SK-N-SH treated with all-trans-retinoic acid at 6 μM for 48 hours (cell line): ENCODE results near the gene TEX14.
"Not testable (repeated sequence)": the region's sequence is repeated elsewhere in the genome, so short reads cannot be mapped to it uniquely, and the experiment has no call there.

Source experiments
- ATAC-seq: fragments of 200-7000 bp; cut with Tn5 transposase; 3 replicates; pipeline ENCODE4 v1.9.1; 2020; ENCODE audit warnings: mild to moderate bottlenecking, moderate library complexity
- ARNTL ChIP-seq: fragments of 450-650 bp; formaldehyde crosslinking; IDR thresholded peaks from 2 replicates; pipeline ENCODE4 v1.5.0; 2020; ENCODE audit warnings: low read depth, mild to moderate bottlenecking, moderate library complexity, borderline replicate concordance
- BACH2 ChIP-seq: fragments of 250-450 bp; sonication (Bioruptor Pico); IDR thresholded peaks from 2 replicates; pipeline ENCODE4 v1.9.0; 2021; ENCODE audit warnings: mild to moderate bottlenecking, borderline replicate concordance
- CSDC2 ChIP-seq: fragments of 250-450 bp; sonication (Bioruptor Pico); IDR thresholded peaks from 2 replicates; pipeline ENCODE4 v1.5.0; 2020; ENCODE audit warnings: mild to moderate bottlenecking, moderate library complexity
- ESRRG ChIP-seq: fragments of 250-450 bp; sonication (Bioruptor Pico); IDR thresholded peaks from 2 replicates; pipeline ENCODE4 v1.6.1; 2021; ENCODE audit warnings: mild to moderate bottlenecking
- GLIS3 ChIP-seq: fragments of 250-450 bp; sonication (Bioruptor Pico); IDR thresholded peaks from 2 replicates; pipeline ENCODE4 v1.5.0; 2020; ENCODE audit warnings: mild to moderate bottlenecking, moderate library complexity
- ISL1 ChIP-seq: fragments of 250-450 bp; sonication (Bioruptor Pico); IDR thresholded peaks from 2 replicates; pipeline ENCODE4 v2.1.2; 2022; ENCODE audit warnings: mild to moderate bottlenecking, moderate library complexity
- OSR1 ChIP-seq: fragments of 250-450 bp; sonication (Bioruptor Pico); IDR thresholded peaks from 2 replicates; pipeline ENCODE4 v1.8.0; 2022; ENCODE audit warnings: moderate library complexity, mild to moderate bottlenecking, inconsistent platforms
- POU6F1 ChIP-seq: fragments of 250-450 bp; sonication (Bioruptor Pico); IDR thresholded peaks from 2 replicates; pipeline ENCODE4 v1.8.0; 2021; ENCODE audit warnings: low read depth, mild to moderate bottlenecking, moderate library complexity, borderline replicate concordance
- PPARA ChIP-seq: fragments of 250-450 bp; sonication (Bioruptor Pico); IDR thresholded peaks from 2 replicates; pipeline ENCODE4 v1.5.0; 2020; ENCODE audit warnings: mild to moderate bottlenecking, borderline replicate concordance
- RARB ChIP-seq: fragments of 250-450 bp; sonication (Bioruptor Pico); IDR thresholded peaks from 2 replicates; pipeline ENCODE4 v1.8.0; 2021; ENCODE audit warnings: mild to moderate bottlenecking, moderate library complexity
- SNAI2 ChIP-seq: fragments of 250-450 bp; sonication (Bioruptor Pico); IDR thresholded peaks from 2 replicates; pipeline ENCODE4 v1.5.0; 2020; ENCODE audit warnings: mild to moderate bottlenecking, moderate library complexity
- TCF4 ChIP-seq: fragments of 250-450 bp; sonication (Bioruptor Pico); IDR thresholded peaks from 2 replicates; pipeline ENCODE4 v1.8.0; 2021; ENCODE audit warnings: mild to moderate bottlenecking, moderate library complexity, borderline replicate concordance
- TOX ChIP-seq: fragments of 250-450 bp; sonication (Bioruptor Pico); IDR thresholded peaks from 2 replicates; pipeline ENCODE4 v1.8.0; 2021; ENCODE audit warnings: mild to moderate bottlenecking, moderate library complexity, borderline replicate concordance
- ZC3H10 ChIP-seq: fragments of 250-450 bp; sonication (Bioruptor Pico); IDR thresholded peaks from 2 replicates; pipeline ENCODE4 v1.5.1; 2021; ENCODE audit warnings: mild to moderate bottlenecking, moderate library complexity
- ZFP3 ChIP-seq: fragments of 250-450 bp; sonication (Bioruptor Pico); IDR thresholded peaks from 2 replicates; pipeline ENCODE4 v1.5.0; 2020; ENCODE audit warnings: mild to moderate bottlenecking, moderate library complexity
- ZFP30 ChIP-seq: fragments of 450-650 bp; formaldehyde crosslinking; IDR thresholded peaks from 2 replicates; pipeline ENCODE4 v1.5.0; 2022; ENCODE audit warnings: mild to moderate bottlenecking, moderate library complexity
- ZNF565 ChIP-seq: fragments of 450-650 bp; formaldehyde crosslinking; conservative IDR thresholded peaks from 2 replicates; pipeline ENCODE4 v1.5.0; 2020; ENCODE audit warnings: low read depth, mild to moderate bottlenecking, moderate library complexity
- ZNF70 ChIP-seq: fragments of 450-650 bp; formaldehyde crosslinking; IDR thresholded peaks from 2 replicates; pipeline ENCODE4 v1.5.0; 2020; ENCODE audit warnings: mild to moderate bottlenecking, moderate library complexity
- ZNF8 ChIP-seq: fragments of 450-650 bp; formaldehyde crosslinking; IDR thresholded peaks from 2 replicates; pipeline ENCODE4 v1.5.0; 2020; ENCODE audit warnings: mild to moderate bottlenecking, moderate library complexity
- TF ChIP-seq, protein P1 (sequence below): fragments of 250-450 bp; sonication (Bioruptor Pico); IDR thresholded peaks from 2 replicates; pipeline ENCODE4 v1.5.1; 2021; ENCODE audit warnings: mild to moderate bottlenecking, moderate library complexity
- TF ChIP-seq, protein P2 (sequence below): fragments of 250-450 bp; sonication (Bioruptor Pico); IDR thresholded peaks from 2 replicates; pipeline ENCODE4 v1.5.1; 2020; ENCODE audit warnings: low read depth, mild to moderate bottlenecking, moderate library complexity
- TF ChIP-seq, protein P3 (sequence below): fragments of 250-450 bp; sonication (Bioruptor Pico); IDR thresholded peaks from 2 replicates; pipeline ENCODE4 v1.8.0; 2020; ENCODE audit warnings: mild to moderate bottlenecking, moderate library complexity, borderline replicate concordance
- TF ChIP-seq, protein P4 (sequence below): fragments of 250-450 bp; sonication (Bioruptor Pico); IDR thresholded peaks from 2 replicates; pipeline ENCODE4 v1.5.0; 2020; ENCODE audit warnings: mild to moderate bottlenecking, moderate library complexity

TEX14 gene

GRCh38 chr17:58693208-58693607 is 1.4 kb upstream of the TEX14 start:
- ATAC-seq, result peak; percentile 15
- TF ChIP-seq, protein P1, sequence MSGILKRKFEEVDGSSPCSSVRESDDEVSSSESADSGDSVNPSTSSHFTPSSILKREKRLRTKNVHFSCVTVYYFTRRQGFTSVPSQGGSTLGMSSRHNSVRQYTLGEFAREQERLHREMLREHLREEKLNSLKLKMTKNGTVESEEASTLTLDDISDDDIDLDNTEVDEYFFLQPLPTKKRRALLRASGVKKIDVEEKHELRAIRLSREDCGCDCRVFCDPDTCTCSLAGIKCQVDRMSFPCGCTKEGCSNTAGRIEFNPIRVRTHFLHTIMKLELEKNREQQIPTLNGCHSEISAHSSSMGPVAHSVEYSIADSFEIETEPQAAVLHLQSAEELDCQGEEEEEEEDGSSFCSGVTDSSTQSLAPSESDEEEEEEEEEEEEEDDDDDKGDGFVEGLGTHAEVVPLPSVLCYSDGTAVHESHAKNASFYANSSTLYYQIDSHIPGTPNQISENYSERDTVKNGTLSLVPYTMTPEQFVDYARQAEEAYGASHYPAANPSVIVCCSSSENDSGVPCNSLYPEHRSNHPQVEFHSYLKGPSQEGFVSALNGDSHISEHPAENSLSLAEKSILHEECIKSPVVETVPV (CRISPR knock-in tag), result no peak
- TF ChIP-seq, protein P2, sequence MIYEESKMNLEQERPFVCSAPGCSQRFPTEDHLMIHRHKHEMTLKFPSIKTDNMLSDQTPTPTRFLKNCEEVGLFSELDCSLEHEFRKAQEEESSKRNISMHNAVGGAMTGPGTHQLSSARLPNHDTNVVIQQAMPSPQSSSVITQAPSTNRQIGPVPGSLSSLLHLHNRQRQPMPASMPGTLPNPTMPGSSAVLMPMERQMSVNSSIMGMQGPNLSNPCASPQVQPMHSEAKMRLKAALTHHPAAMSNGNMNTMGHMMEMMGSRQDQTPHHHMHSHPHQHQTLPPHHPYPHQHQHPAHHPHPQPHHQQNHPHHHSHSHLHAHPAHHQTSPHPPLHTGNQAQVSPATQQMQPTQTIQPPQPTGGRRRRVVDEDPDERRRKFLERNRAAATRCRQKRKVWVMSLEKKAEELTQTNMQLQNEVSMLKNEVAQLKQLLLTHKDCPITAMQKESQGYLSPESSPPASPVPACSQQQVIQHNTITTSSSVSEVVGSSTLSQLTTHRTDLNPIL (CRISPR knock-in tag), result 0 out of 2 replicates have a peak, but pooled peaks have one; percentile 14
- TF ChIP-seq TCF4, result no peak

DNA sequence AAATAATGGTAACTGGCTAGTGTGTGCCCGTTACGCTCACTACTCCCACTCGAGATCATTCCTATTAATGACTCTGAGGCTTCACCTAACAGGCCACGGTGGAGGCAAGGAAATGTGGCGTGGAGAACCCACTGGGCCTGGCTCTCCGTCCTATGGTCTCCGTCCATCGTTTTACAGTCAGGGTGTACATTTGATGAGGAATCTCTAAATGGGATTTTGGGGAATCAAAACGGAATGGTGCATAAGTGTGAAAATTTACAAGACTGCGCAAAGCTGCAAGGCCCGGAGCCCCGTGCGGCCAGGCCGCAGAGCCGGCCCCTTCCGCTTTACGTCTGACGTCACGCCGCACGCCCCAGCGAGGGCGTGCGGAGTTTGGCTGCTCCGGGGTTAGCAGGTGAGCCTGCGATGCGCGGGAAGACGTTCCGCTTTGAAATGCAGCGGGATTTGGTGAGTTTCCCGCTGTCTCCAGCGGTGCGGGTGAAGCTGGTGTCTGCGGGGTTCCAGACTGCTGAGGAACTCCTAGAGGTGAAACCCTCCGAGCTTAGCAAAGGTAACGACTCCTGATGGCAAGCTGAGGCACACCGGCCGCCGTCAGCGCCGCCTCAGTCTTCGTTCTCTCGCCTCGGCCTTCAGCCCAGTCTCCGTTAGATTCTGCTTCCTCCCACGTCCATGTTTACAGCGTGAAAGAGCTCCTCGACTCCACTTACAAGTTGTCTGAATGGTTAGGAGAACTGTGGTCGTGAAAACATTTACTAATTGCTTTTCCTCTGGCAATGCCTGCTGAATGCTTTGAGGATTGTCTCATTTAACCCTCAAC is 602 bp upstream of the TEX14 start, which contains the start of gene RAD51C:
Gene RAD51C (plus strand): TSS at position 364 of the 817 bp plus-strand sequence. CDS start 42 bp downstream, at position 406.
- peak; percentile 98 for ATAC-seq
- TF ChIP-seq, protein P1 (CRISPR knock-in tag), result no peak
- no peak for TF ChIP-seq TOX (CRISPR knock-in tag)
- no peak for TF ChIP-seq ZNF70 (CRISPR knock-in tag)
- TF ChIP-seq GLIS3 (CRISPR knock-in tag), result peak; percentile 42; the same call in 1 of the 2 replicates
- TF ChIP-seq ZC3H10 (CRISPR knock-in tag), result no peak
- no peak for TF ChIP-seq ISL1 (CRISPR knock-in tag)
- 0 out of 2 replicates have a peak, but pooled peaks have one; percentile 19 for TF ChIP-seq ZNF8
- no peak for TF ChIP-seq ZFP30 (CRISPR knock-in tag)
- peak; percentile 86; the same call in 1 of the 2 replicates for TF ChIP-seq CSDC2
- TF ChIP-seq, protein P3, sequence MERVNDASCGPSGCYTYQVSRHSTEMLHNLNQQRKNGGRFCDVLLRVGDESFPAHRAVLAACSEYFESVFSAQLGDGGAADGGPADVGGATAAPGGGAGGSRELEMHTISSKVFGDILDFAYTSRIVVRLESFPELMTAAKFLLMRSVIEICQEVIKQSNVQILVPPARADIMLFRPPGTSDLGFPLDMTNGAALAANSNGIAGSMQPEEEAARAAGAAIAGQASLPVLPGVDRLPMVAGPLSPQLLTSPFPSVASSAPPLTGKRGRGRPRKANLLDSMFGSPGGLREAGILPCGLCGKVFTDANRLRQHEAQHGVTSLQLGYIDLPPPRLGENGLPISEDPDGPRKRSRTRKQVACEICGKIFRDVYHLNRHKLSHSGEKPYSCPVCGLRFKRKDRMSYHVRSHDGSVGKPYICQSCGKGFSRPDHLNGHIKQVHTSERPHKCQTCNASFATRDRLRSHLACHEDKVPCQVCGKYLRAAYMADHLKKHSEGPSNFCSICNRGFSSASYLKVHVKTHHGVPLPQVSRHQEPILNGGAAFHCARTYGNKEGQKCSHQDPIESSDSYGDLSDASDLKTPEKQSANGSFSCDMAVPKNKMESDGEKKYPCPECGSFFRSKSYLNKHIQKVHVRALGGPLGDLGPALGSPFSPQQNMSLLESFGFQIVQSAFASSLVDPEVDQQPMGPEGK (CRISPR knock-in tag), result no peak
- TF ChIP-seq, protein P2 (CRISPR knock-in tag), result no peak
- peak; percentile 56; the same call in 1 of the 2 replicates for TF ChIP-seq OSR1 (CRISPR knock-in tag)
- TF ChIP-seq BACH2, result 0 out of 2 replicates have a peak, but pooled peaks have one; percentile 59
- no peak for TF ChIP-seq TCF4
- no peak for TF ChIP-seq ZNF565 (CRISPR knock-in tag)
- peak; percentile 57; the same call in 1 of the 2 replicates for TF ChIP-seq ZFP3 (CRISPR knock-in tag)
- TF ChIP-seq, protein P4, sequence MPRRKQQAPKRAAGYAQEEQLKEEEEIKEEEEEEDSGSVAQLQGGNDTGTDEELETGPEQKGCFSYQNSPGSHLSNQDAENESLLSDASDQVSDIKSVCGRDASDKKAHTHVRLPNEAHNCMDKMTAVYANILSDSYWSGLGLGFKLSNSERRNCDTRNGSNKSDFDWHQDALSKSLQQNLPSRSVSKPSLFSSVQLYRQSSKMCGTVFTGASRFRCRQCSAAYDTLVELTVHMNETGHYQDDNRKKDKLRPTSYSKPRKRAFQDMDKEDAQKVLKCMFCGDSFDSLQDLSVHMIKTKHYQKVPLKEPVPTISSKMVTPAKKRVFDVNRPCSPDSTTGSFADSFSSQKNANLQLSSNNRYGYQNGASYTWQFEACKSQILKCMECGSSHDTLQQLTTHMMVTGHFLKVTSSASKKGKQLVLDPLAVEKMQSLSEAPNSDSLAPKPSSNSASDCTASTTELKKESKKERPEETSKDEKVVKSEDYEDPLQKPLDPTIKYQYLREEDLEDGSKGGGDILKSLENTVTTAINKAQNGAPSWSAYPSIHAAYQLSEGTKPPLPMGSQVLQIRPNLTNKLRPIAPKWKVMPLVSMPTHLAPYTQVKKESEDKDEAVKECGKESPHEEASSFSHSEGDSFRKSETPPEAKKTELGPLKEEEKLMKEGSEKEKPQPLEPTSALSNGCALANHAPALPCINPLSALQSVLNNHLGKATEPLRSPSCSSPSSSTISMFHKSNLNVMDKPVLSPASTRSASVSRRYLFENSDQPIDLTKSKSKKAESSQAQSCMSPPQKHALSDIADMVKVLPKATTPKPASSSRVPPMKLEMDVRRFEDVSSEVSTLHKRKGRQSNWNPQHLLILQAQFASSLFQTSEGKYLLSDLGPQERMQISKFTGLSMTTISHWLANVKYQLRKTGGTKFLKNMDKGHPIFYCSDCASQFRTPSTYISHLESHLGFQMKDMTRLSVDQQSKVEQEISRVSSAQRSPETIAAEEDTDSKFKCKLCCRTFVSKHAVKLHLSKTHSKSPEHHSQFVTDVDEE (CRISPR knock-in tag), result peak; percentile 50; the same call in 1 of the 2 replicates
- TF ChIP-seq ESRRG (CRISPR knock-in tag), result no peak
- 0 out of 2 replicates have a peak, but pooled peaks have one; percentile 24 for TF ChIP-seq RARB (CRISPR knock-in tag)
- TF ChIP-seq ARNTL, result no peak
- TF ChIP-seq POU6F1, result 0 out of 2 replicates have a peak, but pooled peaks have one; percentile 36
- no peak for TF ChIP-seq PPARA (CRISPR knock-in tag)
- TF ChIP-seq SNAI2 (CRISPR knock-in tag), result peak; percentile 93
- TF ChIP-seq, all 23 proteins: peak for 10

- not testable (repeated sequence) for ATAC-seq
These were observed 1.8 kb downstream of the TEX14 start for GRCh38 chr17:58690033-58690432.
